GM12878 (cell line): ENCODE data around the gene MSI2. TPM values are rescaled to one million over a fixed set of nuclear protein-coding genes. Genes with fewer than 3 reads are reported as not detected.

Source experiments
- ATAC-seq: fragments of 200-7000 bp; cut with Tn5 transposase; 3 replicates; pipeline ENCODE4 v1.9.1; 2020; ENCODE audit warnings: mild to moderate bottlenecking, moderate library complexity
- BruUV-seq: library from RNA; stranded (reverse); fragments of 400-500 nt; replicated peaks from 2 replicates; lab custom pipeline; 2021; lab: Mats Ljungman, UMichigan
- CTCF ChIA-PET: fragments of 300-600 bp; sonication (Branson Sonifier 250); formaldehyde crosslinking; extraction: SDS; loops from one replicate; lab custom pipeline; 2021; ENCODE audit warnings: inconsistent platforms; lab: Yijun Ruan, JAX
- POLR2A ChIA-PET: fragments of 350-600 bp; formaldehyde crosslinking; extraction: SDS; loops from one replicate; lab custom pipeline; 2021; ENCODE audit warnings: inconsistent platforms; lab: Charles Lee
- RAD21 ChIA-PET: fragments of 300-600 bp; sonication (Branson Sonifier 250); formaldehyde crosslinking; loops from one replicate; lab custom pipeline; 2023; ENCODE audit warnings: antibody characterized with exemption; ENCODE audit not compliant: unreplicated experiment; lab: Charles Lee
- SMC1A ChIA-PET: fragments of 300-600 bp; sonication (Branson Sonifier 250); formaldehyde crosslinking; loops from one replicate; lab custom pipeline; 2023; ENCODE audit not compliant: unreplicated experiment, uncharacterized antibody; lab: Charles Lee
- DNase-seq: peaks from one replicate; pipeline ENCODE4 v3.0.0-alpha.2; 2011; ENCODE audit warnings: low read depth, low spot score
- FAIRE-seq: peaks from 3 replicates; lab custom pipeline; 2011; peaks lifted over from hg19 to GRCh38; lab: Jason Lieb, UNC
- H2AFZ ChIP-seq: 2 replicates; pipeline ENCODE4 v1.6.0; 2011; ENCODE audit warnings: low read depth, low read length, control low read depth; ENCODE audit not compliant: control insufficient read depth
- H3K27ac ChIP-seq: 2 replicates; pipeline ENCODE4 v1.5.1; 2011; ENCODE audit warnings: control low read depth; ENCODE audit not compliant: control insufficient read depth, insufficient read depth
- H3K27me3 ChIP-seq, 2 experiments: replicated peaks in 1 of 2; 2 replicates each; pipeline versions ENCODE4 v1.6.0 to v1.6.1; 2011; ENCODE audit warnings: low read length in 1 of 2; ENCODE audit not compliant: control insufficient read depth in 2 of 2, insufficient read depth in 2 of 2
- H3K36me3 ChIP-seq, 2 experiments: 2 replicates each; pipeline ENCODE4 v1.5.1; 2011; ENCODE audit warnings: low read length in 1 of 2; ENCODE audit not compliant: control insufficient read depth in 2 of 2, insufficient read depth in 2 of 2
- H3K4me1 ChIP-seq: 2 replicates; pipeline ENCODE4 v1.6.1; 2011; ENCODE audit warnings: mild to moderate bottlenecking, low read length, moderate library complexity, mixed read lengths; ENCODE audit not compliant: control insufficient read depth, insufficient read depth
- H3K4me2 ChIP-seq: 2 replicates; pipeline ENCODE4 v1.6.0; 2011; ENCODE audit warnings: control low read depth; ENCODE audit not compliant: control insufficient read depth, insufficient read depth
- H3K4me3 ChIP-seq: fragments of 200-600 bp; sonication (generic); 2 replicates; pipeline ENCODE4 v1.5.1; 2016
- H3K79me2 ChIP-seq: 2 replicates; pipeline ENCODE4 v1.6.0; 2011; ENCODE audit warnings: low read length; ENCODE audit not compliant: control insufficient read depth, insufficient read depth
- H3K9ac ChIP-seq: 2 replicates; pipeline ENCODE4 v1.8.0; 2011; ENCODE audit warnings: low read length, control low read depth, mixed read lengths; ENCODE audit not compliant: control insufficient read depth, insufficient read depth
- H3K9me3 ChIP-seq: replicated peaks from 3 replicates; pipeline ENCODE4 v1.5.1; 2011; ENCODE audit warnings: mild to moderate bottlenecking, low read length; ENCODE audit not compliant: control insufficient read depth, insufficient read depth
- H4K20me1 ChIP-seq: 2 replicates; pipeline ENCODE4 v1.6.0; 2011; ENCODE audit not compliant: control insufficient read depth, insufficient read depth
- CBX5 ChIP-seq: sonication (generic); IDR thresholded peaks from 2 replicates; pipeline ENCODE4 v1.6.1; 2016; ENCODE audit warnings: low read depth, moderate library complexity, mild to moderate bottlenecking, inconsistent platforms
- CHD4 ChIP-seq: fragments of 200-600 bp; sonication (generic); IDR thresholded peaks from 2 replicates; pipeline ENCODE4 v1.6.1; 2016; ENCODE audit warnings: mild to moderate bottlenecking
- GABPA ChIP-seq: IDR thresholded peaks from 2 replicates; pipeline ENCODE4 v1.6.1; 2014; ENCODE audit warnings: antibody characterized with exemption, low read depth, mild to moderate bottlenecking, inconsistent platforms
- HDGF ChIP-seq: fragments of 450-650 bp; IDR thresholded peaks from 2 replicates; pipeline ENCODE4 v1.6.1; 2016; ENCODE audit warnings: antibody characterized with exemption
- JUND ChIP-seq: IDR thresholded peaks from 2 replicates; pipeline ENCODE4 v1.6.1; 2012; ENCODE audit warnings: low read depth, mild to moderate bottlenecking, low read length, improper control_type of control experiment, moderate library complexity
- KAT2A ChIP-seq: conservative IDR thresholded peaks from 2 replicates; pipeline ENCODE4 v1.6.1; 2011; ENCODE audit warnings: low read depth, low read length; ENCODE audit not compliant: control insufficient read depth
- KDM1A ChIP-seq: fragments of 200-600 bp; sonication (generic); IDR thresholded peaks from 2 replicates; pipeline ENCODE4 v1.6.1; 2016; ENCODE audit warnings: borderline replicate concordance
- NR2F1 ChIP-seq: fragments of 450-650 bp; conservative IDR thresholded peaks from 2 replicates; pipeline ENCODE4 v1.6.1; 2017; ENCODE audit warnings: mild to moderate bottlenecking
- SP1 ChIP-seq: IDR thresholded peaks from one replicate; pipeline ENCODE4 v1.6.1; 2011; ENCODE audit warnings: low read depth, low read length
- ZNF217 ChIP-seq: fragments of 450-650 bp; IDR thresholded peaks from 2 replicates; pipeline ENCODE4 v1.6.1; 2017; ENCODE audit warnings: antibody characterized with exemption, mild to moderate bottlenecking
- ZZZ3 ChIP-seq: IDR thresholded peaks from 2 replicates; pipeline ENCODE4 v1.6.1; 2011; ENCODE audit warnings: low read depth; ENCODE audit not compliant: control insufficient read depth, insufficient read length
- WGBS: methylation state at CpG from one replicate; pipeline ENCODE4 v1.1.6; 2016; ENCODE audit warnings: low lambda C conversion rate; ENCODE audit not compliant: insufficient replicate concordance, insufficient coverage; ENCODE audit errors: missing lambda C conversion rate; 5-methylcytosine and 5-hydroxymethylcytosine counted together
- in situ Hi-C: fragments of 300-500 bp; cut with MboI; formaldehyde crosslinking; loops from 9 replicates; pipeline ENCODE4 v1.14.3; 2018; ENCODE audit warnings: mixed read lengths
- intact Hi-C: fragments of 100-400 bp; cut with micrococcal nuclease; formaldehyde crosslinking; loops from one replicate; pipeline ENCODE4 v1.14.2; 2022; ENCODE audit not compliant: unreplicated experiment
- polyA plus RNA-seq, 11 experiments: library from polyadenylated mRNA; depleted of rRNA in 4 of 11; unstranded in 6 of 11; stranded (reverse) in 5 of 11; fragments of >200 nt; fragmentation: Nextera tagmentation in 4 of 11; fragmentation: Illumina TruSeq in 1 of 11; extraction: Ambion mirVana in 4 of 11; extraction: Trizol in 1 of 11; gene quantifications; 1 replicate in 1 of 11; 2 replicates in 10 of 11; pipeline versions ENCODE4 v1.2.1 to v1.2.3, GENCODE V29; 2011 to 2016; ENCODE audit warnings: inconsistent platforms in 2 of 11, missing spikeins in 2 of 11, low read depth in 1 of 11
- total RNA-seq, 4 experiments: library from RNA; depleted of rRNA in 3 of 4; stranded (reverse); fragments of >200 nt in 3 of 4; fragmentation: Illumina TruSeq in 1 of 4; extraction: Trizol in 1 of 4; gene quantifications; 2 replicates each; pipeline versions ENCODE4 v1.2.1 to v1.2.3, GENCODE V29; 2013 to 2021
- TF ChIP-seq, protein P1 (sequence below): fragments of 150-350 bp; IDR thresholded peaks from 2 replicates; pipeline ENCODE4 v1.6.1; 2016; ENCODE audit warnings: low read depth, low read length
- TF ChIP-seq, protein P2 (sequence below): IDR thresholded peaks from 2 replicates; pipeline ENCODE4 v1.6.1; 2011; ENCODE audit warnings: borderline replicate concordance, low read depth, mild to moderate bottlenecking, moderate library complexity, mixed read lengths, low read length; ENCODE audit not compliant: insufficient read depth; ENCODE audit errors: extremely low read length
- TF ChIP-seq, protein P3 (sequence below), 3 experiments: IDR thresholded peaks in 2 of 3; conservative IDR thresholded peaks in 1 of 3; 2 replicates each; pipeline ENCODE4 v1.5.1; 2011; ENCODE audit warnings: low read depth in 3 of 3, low read length in 3 of 3, mild to moderate bottlenecking in 3 of 3, control low read depth in 2 of 3, moderate library complexity in 2 of 3, inconsistent platforms in 1 of 3, mixed read lengths in 1 of 3; ENCODE audit not compliant: control insufficient read depth in 2 of 3, insufficient read depth in 1 of 3; ENCODE audit errors: extremely low read depth in 1 of 3
- TF ChIP-seq, protein P4 (sequence below): fragments of 450-650 bp; IDR thresholded peaks from 2 replicates; pipeline ENCODE4 v1.6.1; 2017; ENCODE audit warnings: mild to moderate bottlenecking, moderate library complexity

MSI2 gene
- total and polyA plus RNA-seq, 10 of the 15 experiments (the other 5 are each of a cell fraction or from before 2014, with no cell fraction given), result 6.1 to 76.1 (median 42.0) TPM

DNA sequence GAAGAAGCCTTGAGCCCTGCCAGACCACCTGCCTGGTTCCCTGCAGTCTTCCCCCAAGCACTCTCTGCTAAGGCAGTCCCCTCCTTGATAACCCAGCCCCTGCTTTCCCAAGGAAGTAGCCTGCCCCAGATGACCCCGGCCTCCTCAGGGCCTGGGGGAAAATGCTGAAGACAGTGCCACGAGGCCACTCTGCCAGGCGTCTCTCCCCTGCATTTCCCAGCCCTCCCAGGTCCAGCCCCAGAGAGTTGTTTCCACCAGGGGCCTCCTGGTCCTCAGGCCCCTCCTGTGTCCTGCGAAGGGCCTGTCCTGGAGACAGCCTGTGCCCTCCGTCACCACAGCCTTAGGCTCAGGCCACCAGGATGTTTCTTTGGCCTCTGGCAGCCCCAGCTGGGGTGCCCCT, 392.4 kb downstream of the MSI2 start:
- H3K4me3 ChIP-seq, result no peak overlapping the region
- no peaks in the 10 kb centered on the region for H3K4me1 ChIP-seq
- DNase-seq (no peak), ATAC-seq (no peak), FAIRE-seq (no peak)
- no peaks in the 10 kb centered on the region for H3K79me2 ChIP-seq
- intact Hi-C loops, result no loop called here
- no peaks in the 10 kb centered on the region for H3K27me3 ChIP-seq
- TF ChIP-seq SP1 (no peak), ZZZ3 (no peak), GABPA (no peak), JUND (no peak), ZNF217 (no peak), CHD4 (no peak), CBX5 (no peak), HDGF (no peak), NR2F1 (no peak), KAT2A (no peak), KDM1A (no peak)
- TF ChIP-seq, protein P1, sequence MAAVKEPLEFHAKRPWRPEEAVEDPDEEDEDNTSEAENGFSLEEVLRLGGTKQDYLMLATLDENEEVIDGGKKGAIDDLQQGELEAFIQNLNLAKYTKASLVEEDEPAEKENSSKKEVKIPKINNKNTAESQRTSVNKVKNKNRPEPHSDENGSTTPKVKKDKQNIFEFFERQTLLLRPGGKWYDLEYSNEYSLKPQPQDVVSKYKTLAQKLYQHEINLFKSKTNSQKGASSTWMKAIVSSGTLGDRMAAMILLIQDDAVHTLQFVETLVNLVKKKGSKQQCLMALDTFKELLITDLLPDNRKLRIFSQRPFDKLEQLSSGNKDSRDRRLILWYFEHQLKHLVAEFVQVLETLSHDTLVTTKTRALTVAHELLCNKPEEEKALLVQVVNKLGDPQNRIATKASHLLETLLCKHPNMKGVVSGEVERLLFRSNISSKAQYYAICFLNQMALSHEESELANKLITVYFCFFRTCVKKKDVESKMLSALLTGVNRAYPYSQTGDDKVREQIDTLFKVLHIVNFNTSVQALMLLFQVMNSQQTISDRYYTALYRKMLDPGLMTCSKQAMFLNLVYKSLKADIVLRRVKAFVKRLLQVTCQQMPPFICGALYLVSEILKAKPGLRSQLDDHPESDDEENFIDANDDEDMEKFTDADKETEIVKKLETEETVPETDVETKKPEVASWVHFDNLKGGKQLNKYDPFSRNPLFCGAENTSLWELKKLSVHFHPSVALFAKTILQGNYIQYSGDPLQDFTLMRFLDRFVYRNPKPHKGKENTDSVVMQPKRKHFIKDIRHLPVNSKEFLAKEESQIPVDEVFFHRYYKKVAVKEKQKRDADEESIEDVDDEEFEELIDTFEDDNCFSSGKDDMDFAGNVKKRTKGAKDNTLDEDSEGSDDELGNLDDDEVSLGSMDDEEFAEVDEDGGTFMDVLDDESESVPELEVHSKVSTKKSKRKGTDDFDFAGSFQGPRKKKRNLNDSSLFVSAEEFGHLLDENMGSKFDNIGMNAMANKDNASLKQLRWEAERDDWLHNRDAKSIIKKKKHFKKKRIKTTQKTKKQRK, result no peak
- TF ChIP-seq, protein P2, sequence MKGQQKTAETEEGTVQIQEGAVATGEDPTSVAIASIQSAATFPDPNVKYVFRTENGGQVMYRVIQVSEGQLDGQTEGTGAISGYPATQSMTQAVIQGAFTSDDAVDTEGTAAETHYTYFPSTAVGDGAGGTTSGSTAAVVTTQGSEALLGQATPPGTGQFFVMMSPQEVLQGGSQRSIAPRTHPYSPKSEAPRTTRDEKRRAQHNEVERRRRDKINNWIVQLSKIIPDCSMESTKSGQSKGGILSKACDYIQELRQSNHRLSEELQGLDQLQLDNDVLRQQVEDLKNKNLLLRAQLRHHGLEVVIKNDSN, result no peak
- TF ChIP-seq, protein P3, sequence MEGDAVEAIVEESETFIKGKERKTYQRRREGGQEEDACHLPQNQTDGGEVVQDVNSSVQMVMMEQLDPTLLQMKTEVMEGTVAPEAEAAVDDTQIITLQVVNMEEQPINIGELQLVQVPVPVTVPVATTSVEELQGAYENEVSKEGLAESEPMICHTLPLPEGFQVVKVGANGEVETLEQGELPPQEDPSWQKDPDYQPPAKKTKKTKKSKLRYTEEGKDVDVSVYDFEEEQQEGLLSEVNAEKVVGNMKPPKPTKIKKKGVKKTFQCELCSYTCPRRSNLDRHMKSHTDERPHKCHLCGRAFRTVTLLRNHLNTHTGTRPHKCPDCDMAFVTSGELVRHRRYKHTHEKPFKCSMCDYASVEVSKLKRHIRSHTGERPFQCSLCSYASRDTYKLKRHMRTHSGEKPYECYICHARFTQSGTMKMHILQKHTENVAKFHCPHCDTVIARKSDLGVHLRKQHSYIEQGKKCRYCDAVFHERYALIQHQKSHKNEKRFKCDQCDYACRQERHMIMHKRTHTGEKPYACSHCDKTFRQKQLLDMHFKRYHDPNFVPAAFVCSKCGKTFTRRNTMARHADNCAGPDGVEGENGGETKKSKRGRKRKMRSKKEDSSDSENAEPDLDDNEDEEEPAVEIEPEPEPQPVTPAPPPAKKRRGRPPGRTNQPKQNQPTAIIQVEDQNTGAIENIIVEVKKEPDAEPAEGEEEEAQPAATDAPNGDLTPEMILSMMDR (IDR thresholded peaks at IDR 0.05 in 2 of 3, conservative IDR thresholded peaks at IDR 0.05 in 1 of 3; ENCODE audit: control insufficient read depth in 2 of 3, extremely low read depth in 1 of 3, insufficient read depth in 1 of 3, low read depth in 3 of 3, low read length in 3 of 3), result no peak
- TF ChIP-seq, protein P4, sequence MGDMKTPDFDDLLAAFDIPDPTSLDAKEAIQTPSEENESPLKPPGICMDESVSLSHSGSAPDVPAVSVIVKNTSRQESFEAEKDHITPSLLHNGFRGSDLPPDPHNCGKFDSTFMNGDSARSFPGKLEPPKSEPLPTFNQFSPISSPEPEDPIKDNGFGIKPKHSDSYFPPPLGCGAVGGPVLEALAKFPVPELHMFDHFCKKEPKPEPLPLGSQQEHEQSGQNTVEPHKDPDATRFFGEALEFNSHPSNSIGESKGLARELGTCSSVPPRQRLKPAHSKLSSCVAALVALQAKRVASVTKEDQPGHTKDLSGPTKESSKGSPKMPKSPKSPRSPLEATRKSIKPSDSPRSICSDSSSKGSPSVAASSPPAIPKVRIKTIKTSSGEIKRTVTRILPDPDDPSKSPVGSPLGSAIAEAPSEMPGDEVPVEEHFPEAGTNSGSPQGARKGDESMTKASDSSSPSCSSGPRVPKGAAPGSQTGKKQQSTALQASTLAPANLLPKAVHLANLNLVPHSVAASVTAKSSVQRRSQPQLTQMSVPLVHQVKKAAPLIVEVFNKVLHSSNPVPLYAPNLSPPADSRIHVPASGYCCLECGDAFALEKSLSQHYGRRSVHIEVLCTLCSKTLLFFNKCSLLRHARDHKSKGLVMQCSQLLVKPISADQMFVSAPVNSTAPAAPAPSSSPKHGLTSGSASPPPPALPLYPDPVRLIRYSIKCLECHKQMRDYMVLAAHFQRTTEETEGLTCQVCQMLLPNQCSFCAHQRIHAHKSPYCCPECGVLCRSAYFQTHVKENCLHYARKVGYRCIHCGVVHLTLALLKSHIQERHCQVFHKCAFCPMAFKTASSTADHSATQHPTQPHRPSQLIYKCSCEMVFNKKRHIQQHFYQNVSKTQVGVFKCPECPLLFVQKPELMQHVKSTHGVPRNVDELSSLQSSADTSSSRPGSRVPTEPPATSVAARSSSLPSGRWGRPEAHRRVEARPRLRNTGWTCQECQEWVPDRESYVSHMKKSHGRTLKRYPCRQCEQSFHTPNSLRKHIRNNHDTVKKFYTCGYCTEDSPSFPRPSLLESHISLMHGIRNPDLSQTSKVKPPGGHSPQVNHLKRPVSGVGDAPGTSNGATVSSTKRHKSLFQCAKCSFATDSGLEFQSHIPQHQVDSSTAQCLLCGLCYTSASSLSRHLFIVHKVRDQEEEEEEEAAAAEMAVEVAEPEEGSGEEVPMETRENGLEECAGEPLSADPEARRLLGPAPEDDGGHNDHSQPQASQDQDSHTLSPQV, result no peak
- ChIA-PET RAD21 (no interaction called here), CTCF (no interaction called here), POLR2A (interaction anchor here (0.6 kb wide), 1 partner anchor 791 kb away, joined by 4 read pairs; no protein-coding TSS in a partner anchor), SMC1A (no interaction called here)
- peaks cover 0 to 3% of the 10 kb centered on the region in 2 experiments; a peak in 3 of 4 replicates for H3K36me3 ChIP-seq
- no peak overlapping the region for H3K4me2 ChIP-seq
- H3K9ac ChIP-seq, result no peak overlapping the region
- no peaks in the 10 kb centered on the region for H3K9me3 ChIP-seq
- in situ Hi-C loops, result no loop called here
- H3K27ac ChIP-seq, result no peak overlapping the region
- no peak overlapping the region for H2AFZ ChIP-seq
- no TSS peak for BruUV-seq
- no peaks in the 10 kb centered on the region for H4K20me1 ChIP-seq
- WGBS, result 94% methylated on average over 5 of the region's 5 CpGs
